GM04504 (cell line): Measurements from ENCODE around the gene TSC22D3.
"Not testable (repeated sequence)": the region's sequence is repeated elsewhere in the genome, so short reads cannot be mapped to it uniquely, and the experiment has no call there.

Experiments used
- DNase-seq: peaks from one replicate; pipeline ENCODE4 v3.0.0-alpha.2; 2012; ENCODE audit warnings: low read depth

Gene TSC22D3

DNA sequence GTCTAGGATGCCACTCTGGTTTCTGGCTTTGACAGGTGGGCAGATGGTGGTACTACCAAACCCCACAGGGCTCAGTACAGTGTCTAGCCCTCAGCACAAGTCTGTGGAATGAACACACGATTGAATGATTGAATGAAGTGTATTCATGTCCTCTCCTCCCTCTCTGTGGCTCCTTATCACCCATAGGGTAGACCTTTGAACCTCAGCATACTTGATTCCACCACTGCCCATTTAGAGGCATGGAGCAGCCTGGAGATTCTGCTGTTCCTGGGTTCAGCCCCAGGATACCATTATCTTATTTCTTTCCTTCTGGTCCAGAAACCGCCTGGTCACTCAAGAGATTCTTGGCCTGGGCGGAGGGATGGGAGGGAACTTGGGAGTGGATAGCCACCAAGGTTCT, 93.3 kb downstream of the TSC22D3 start:
- no peak for DNase-seq

DNA sequence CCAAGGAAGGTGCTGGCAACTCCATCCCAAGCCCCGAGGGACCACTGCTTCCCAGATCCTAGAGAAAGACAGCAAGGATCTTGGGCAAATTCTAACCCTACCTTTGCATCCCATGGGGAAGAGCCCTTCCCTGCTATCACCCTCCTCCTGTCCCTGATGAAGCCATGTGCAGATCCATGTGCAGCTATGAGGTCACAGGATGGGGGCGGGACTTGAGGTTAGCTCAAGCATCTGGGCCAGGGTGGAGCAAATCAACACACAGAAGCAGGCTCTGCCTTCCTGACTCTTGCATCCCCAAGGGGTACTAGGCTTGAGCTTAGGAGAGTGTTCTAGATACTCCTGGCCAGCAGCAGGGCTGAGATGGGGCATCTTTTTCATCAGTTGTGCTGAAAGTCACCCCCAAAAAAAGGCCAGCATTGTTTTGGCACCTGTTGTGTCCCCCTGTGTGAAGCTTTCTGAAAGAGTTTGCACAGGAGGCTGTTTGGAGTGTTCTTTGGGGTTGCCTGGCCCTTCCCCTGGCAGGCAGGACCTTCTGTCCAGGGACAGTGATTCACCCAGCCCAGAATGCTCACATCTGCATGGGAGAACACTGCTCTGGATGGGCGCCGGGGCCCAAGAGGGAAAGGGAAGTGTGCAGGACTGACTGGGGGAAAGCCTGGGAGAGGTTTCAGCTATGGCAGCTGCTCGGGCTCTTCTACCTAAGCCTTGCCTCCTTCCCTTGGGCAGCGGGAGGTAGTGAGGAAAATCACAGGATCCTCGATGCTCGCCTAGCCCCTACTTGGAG, 96.4 kb downstream of the TSC22D3 start:
- peak; percentile 27 for DNase-seq

DNA sequence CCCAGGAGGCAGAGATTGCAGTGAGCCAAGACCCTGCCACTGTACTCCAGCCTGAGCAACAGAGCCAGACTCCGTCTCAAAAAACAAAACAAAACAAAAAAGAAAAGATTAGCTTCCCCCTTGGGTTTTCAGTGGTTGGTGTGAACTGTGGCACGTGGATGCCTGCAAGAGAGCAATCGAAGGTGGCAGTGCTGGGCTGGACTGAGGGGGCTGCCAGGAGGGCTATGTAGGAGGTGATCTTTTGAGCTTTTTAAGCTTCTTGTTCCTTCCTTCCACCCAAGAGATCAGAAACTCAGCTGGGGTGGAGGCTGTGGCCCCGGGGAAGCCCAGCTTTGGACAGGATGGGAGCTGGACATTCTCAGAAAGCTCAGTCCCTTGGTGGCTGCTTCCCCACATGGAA, 97.7 kb downstream of the TSC22D3 start:
- no peak for DNase-seq

DNA sequence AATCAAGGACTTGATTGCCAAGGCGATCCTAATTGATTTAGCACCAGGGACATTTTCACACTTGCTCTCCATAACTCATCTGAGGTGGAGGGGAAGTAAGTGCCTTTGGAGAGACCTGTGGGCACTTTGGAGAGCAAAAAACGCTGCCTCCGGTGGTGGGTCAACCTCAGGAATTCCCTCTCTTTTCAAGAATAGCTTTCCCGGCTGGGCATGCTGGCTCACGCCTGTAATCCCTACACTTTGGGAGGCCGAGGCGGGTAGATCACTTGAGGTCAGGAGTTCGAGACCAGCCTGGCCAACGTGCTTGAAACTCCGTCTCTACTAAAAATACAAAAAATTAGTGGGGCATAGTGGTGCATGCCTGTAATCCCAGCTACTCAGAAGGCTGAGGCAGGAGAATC, 98.1 kb downstream of the TSC22D3 start:
- no peak for DNase-seq

DNA sequence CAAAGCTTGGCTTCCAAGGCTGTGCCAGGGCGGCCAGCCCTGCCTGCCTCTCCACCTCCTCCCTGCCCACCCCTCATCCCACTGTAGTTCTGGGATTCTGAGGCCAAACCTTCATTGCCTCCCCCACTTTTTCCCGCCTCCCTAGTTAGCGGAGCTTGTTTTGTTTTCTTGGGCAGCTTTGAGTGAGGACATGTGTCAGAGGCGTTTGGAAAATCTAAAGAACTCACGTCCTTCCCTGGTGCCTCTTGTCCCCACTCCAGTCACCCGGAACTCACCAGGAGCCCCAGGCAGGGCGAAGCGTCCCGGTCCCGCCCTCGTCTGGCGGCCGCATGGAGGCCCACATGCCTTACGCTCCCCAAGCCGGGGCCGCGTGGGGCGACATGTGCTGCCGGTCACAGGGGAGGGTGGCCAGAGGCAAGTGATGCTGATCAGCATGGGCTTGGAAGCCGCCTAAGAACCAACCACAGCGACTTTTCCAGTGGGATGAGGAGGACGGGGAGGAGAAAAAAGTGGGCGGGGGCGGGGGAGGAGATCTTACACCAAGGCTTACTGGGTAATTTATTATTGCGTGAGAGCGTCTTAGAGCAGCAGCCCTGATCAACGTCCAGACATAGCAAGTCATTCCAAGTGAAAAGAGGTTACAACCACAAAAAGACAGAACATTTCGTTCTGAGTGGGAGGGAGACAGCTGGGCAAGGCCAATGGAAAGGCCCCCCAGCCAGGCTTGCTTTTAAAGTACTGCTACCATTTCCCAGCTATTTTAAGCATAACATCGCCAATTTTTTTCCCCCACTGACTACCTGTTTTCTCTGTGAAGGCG, 98.8 kb downstream of the TSC22D3 start:
- DNase-seq: peak; percentile 64

DNA sequence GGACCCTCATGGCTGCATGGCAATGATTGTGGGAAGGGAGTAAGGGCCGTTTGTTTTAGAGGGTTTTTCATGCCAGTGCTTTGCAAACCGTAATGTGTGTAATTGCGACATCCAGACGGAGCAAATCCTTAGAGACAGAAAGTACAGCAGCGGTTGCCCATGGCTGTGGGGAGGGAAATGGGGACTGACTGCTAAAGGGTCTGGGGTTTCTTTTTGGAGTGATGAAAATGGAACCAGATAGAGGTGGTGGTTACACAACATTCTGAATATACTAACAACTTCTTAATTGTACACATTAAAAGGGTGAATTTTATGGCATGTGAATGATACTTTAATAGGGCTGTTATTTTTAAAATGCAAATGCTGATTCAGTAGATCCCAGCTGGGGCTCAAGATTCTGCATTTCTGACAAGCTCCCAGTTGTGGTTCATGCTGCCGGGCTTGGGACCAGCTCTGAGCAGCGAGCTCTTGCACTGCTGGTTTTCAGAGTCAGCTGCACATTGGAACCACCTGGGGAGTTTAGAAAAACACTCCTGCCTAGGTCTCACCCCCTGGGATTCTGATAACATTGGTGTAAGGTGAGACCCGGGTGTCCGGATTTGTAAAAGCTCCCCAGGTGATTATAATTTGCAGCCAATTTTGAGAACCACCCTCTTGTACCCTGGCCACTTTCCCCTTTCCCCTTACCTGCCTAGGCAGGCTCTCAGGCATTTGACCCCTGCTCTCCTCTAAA, 99.6 kb downstream of the TSC22D3 start:
- no peak for DNase-seq

DNA sequence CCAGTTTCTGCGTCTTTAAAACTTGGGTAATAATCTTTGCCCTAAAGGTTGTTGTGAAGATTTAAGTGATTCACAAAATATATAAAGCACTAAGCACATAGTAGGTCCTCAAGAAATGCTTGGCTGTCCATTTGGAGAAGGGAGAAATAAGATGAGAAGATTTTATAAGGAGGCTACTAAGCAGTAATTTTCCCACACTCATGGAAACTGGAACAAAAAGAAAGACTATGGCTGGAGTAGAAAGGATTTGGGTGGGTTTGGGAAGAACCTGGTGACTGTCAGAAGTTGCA, 100.3 kb downstream of the TSC22D3 start:
- DNase-seq: no peak

DNA sequence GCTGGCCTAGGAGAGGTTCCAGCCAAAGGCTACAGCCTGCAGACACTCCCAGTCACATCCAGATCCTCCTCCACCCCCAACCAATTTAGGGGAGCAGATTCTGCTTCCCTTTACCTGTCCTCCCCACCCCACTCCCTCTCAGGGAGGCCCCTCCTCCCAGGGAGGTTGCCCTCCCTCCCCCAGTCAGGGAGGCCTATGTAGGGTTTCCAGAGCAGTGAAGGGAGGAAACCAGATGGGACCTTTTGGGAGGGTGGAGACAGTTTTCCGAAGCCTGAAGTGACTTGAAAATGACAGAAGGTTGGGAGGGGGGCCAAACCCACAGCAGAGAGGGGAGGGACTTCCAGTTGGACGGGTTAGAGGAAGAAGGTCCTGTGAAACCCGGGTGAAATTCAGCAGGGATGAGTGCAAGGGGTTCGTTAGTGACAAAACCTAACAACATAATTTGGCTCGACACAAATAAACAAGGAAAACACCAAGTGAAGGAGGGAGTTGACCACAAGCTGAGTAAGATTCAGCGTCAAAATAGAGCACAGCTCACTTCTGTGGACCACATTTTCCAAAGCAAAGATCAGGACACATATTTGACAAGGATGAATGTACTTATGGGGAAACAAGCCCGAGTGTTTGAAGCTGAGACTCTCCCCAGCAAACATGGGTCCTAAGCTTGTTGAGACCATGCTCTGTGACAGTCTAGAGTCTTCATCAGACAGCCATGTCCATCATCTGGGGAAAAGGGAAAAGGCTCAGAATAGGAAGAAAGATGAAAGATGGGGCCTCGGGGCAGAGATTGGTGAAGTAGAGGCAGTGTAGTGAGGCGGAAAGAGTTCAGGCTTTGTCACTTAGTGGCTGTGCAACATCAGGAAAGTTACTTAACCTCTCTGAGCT, 100.9 kb downstream of the TSC22D3 start:
- peak; percentile 17 for DNase-seq

DNA sequence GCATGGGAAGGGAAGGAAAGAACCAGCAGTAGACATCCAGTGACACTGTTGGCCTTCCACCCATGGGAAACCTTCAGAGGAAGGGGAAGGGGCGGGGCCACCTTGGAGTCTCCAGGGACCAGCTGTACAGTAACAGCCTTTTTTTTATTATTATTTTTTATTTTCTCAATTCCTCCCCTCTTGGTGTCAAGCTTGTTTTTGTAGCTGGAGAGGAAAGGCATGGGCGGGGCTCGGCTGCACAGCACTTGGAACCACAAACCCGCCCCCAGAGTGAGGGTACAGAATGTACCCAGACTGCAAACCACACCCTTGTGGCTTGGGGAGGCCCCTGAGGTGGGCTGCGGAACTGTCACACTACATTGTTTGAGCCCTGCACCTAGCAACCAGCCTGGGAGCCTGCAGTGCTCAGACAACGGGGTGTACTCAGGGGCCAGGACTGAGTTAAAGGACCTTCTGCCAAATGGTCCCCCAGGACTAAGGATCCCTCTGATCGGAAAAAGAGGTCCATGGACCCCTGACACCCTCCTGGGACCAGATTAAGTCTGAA, 101.6 kb downstream of the TSC22D3 start:
- no peak for DNase-seq

DNA sequence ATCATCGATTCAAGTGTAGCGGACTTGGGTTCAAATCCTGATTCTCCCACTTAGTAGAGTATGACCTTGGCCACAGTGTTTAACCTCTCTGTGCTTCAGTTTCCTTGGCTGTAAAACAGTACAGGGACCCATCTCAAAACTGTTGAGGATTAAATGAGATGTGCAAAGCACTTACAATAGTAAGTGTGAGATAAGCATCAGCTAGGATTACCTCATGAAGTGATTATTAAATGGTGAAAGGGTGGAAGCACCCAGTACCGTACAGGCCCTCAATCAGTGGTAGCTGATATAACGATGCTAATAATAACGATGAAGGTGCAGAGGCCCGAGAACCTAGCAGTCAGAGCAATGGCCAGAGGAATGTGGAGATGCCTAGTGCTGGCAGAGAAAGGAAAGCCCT, 102.2 kb downstream of the TSC22D3 start:
- no peak for DNase-seq

DNA sequence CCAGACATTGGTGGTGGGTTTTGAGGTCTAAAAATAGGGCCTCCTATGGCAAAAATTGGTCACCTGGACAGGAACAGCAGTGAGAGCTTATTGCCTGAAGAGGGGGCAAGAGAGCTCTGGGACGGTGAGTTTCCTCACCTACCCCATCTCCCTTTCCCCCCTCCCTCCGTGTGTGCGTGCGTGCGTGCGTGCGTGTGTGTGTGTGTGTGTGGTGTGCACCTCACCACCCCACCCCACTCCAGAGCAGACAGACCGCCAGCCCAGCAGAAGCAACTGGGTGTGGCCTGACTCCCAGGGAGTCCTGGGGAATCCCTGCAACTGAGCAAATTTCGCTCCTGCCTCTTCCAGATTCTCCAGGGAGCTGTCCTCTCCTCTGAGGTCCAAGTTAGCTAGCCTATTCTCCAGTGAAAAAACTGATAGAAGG, 102.6 kb downstream of the TSC22D3 start:
- DNase-seq: peak; percentile 35

DNA sequence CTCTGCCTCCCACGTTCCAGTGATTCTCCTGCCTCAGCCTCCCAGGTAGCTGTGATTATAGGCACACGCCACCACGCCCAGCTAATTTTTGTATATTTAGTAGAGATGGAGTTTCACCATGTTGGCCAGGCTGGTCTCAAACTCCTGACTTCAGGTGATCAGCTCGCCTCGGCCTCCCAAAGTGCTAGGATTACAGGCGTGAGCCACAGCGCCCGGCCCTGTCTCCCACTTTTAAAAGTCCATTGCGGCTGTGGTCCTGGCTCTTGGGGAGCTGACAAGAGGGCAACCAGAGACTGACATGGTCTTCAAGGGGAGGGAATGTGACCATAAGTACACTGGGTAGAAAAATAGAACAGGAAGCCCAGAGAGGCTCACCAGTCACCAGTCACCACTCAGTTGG, 104.3 kb downstream of the TSC22D3 start:
- DNase-seq: not testable (repeated sequence)

DNA sequence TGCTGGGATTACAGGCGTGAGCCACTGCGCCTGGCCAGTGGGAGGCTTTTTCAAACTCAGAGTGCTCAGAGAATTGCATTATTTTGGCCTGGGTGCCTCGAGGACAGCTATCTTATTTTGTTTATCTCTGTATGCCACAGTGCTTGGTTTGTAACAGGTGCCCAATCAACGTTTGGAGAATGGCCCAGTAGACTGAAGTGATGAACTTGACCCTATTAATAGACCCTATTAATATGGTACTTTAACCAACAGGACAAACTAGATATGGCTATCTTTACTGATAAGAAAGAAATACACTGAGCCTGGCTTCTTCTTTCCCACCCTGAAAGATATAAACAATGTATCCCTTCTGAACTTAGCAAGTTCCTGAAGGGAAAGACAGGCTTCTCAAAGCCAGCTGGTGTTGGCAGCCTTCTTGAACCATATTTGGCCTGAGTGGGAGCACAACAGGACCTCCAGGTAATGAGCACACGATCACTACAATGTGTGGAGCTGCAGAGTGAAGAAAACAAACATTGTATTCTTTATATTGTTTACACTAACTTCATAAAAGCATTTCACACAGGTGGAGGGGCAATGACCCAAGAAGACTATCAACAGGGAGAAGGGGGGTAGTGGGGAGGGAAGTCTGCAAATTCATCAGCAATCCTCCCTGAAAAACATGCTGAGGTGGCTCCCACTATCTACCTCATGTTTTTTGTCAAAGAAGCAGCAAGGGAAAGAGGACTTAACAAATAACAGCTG, 105.5 kb downstream of the TSC22D3 start:
- no peak for DNase-seq

DNA sequence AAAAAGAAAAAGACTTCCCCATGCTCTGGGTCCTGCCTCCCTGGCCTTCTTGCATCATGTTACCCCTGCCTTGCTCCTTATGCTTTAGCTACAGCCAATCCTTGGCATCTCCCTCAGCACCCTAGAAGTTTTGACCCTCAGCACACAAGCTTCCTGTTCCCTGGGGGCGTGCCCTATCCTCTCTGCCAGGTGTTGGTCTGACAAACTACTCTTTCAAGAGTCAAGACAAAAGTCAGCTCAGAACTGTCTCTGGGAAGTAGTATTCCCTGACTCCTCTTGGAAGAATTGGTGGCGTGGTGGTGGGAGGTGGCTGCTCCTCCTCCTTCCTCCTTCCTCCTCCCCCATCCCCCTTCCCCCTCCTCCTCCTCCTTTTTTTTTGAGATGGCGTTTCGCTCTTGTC, 106.3 kb downstream of the TSC22D3 start:
- no peak for DNase-seq

DNA sequence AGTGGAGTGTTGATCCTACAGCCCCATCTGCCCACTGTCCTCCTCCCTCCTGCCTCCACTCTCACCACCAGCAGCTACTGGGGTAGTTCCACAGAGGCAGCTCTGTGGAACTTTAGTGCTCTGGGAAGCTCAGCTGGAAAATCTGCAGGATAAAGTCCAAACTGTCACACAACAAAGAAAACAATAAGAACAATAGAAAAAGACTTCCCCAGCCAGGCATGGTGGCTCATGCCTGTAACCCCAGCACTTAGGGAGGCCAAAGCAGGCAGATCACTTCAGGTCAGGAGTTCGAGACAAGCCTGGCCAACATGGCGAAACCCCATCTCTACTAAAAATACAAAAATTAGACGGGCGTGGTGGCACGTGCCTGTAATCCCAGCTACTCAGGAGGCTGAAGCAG, 106.9 kb downstream of the TSC22D3 start:
- not testable (repeated sequence) for DNase-seq

DNA sequence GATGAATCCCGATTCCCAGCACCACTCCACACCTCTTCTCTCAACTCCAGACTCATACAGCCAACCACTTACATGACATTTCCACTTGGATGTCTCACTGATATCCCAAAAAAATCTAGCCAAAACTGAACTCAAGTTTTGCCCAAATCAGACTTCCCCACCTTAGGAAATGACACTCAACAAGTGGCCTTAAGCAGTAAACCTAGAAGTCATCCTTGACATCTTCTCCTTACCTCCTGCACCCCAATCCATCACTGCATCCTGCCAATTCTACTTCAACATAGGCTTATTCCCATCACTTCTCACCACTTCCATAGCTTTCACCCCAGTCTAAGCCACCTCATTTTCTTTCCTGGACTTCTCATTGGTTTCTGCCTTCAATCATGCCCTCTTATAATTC, 108.2 kb downstream of the TSC22D3 start:
- no peak for DNase-seq

DNA sequence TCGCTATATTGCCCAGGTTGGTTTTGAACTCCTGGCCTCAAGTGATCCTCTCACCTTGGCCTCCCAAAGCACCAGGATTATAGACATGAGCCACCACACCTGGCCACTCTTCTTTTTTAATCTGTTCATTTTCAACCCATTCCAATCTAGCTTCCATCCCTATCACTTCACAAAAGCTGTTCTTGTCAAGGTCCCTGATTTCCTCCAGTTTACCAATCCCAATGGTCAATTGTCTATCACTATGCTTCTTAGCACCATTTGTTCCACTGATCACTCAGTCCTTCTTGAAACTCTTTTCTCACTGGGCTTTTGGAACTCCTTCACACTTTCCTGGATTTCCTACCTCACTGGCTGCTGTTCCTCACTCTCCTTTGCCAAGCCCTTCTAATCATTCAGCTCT, 108.7 kb downstream of the TSC22D3 start:
- no peak for DNase-seq
